T-helper 2 cell treated with Interferon-gamma antibody and Interleukin-4, amounts not matched to agents 100 ng/mL and 5 ng/mL, for 36 hours (primary cell): Measurements from ENCODE around the gene BTNL3. TPM values are rescaled to one million over a fixed set of nuclear protein-coding genes. Genes with fewer than 3 reads are reported as not detected.
"Not testable (repeated sequence)": the region's sequence is repeated elsewhere in the genome, so short reads cannot be mapped to it uniquely, and the experiment has no call there.

Experiments
- intact Hi-C: fragments of 100-400 bp; cut with micrococcal nuclease; formaldehyde crosslinking; loops from one replicate; pipeline ENCODE4 v1.15.1; 2023
- total RNA-seq: library from RNA; stranded (reverse); gene quantifications from 2 replicates; pipeline ENCODE4 v1.2.3, GENCODE V29; 2022

The BTNL3 gene
- total RNA-seq, 1 donor from 2014 or later, result not detected

DNA sequence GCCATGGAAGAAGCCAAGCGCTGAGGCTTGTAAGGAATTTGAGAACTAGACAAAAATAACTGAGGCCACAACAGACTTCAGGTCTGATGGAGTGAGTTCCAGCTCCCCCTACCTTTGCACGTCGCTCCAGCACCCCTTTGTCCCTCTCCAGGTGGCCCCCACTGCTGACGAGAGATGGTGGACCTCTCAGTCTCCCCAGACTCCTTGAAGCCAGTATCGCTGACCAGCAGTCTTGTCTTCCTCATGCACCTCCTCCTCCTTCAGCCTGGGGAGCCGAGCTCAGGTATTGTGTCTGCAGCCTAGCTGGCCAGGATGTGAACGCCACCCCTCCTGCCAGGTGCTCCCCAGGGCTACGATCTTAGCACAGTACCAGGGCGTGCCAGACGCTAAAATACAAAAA is 56.7 kb downstream of the BTNL3 start:
- intact Hi-C loops, result no loop called here

DNA sequence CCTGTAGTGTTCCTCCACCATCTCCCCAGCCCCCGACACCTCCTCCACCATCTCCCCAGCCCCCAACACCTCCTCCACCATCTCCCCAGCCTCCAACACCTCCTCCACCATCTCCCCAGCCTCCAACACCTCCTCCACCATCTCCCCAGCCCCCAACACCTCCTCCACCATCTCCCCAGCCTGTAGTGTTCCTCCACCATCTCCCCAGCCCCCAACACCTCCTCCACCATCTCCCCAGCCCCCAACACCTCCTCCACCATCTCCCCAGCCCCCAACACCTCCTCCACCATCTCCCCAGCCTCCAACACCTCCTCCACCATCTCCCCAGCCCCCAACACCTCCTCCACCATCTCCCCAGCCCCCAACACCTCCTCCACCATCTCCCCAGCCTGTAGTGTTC is 57.2 kb downstream of the BTNL3 start:
- intact Hi-C loops, result not testable (repeated sequence)

DNA sequence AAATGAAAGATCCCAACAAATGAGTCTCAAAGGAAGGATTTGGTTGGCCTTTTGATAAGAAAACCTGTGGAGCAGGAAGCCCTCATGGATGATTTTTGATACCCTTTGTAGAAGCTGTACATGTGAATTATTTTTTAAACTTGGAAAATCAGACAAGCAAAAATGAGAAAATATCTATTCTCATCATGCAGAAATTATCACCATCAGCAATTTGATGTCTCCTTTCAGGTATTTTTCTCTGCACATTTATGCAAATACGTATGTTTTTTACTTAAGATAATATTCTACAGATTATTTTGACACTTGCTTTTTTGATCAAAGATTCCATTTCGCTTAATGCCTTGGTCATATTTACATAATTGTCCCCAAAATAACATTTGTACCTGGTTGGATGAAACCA is 58.6 kb downstream of the BTNL3 start:
- intact Hi-C loops, result no loop called here

DNA sequence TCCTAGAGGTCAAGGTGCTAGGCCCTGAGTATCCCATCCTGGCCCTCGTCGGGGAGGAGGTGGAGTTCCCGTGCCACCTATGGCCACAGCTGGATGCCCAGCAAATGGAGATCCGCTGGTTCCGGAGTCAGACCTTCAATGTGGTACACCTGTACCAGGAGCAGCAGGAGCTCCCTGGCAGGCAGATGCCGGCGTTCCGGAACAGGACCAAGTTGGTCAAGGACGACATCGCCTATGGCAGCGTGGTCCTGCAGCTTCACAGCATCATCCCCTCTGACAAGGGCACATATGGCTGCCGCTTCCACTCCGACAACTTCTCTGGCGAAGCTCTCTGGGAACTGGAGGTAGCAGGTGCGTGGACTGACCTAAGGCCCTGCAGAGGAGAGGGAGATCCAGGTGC is 59.3 kb downstream of the BTNL3 start:
- intact Hi-C loops, result no loop called here

DNA sequence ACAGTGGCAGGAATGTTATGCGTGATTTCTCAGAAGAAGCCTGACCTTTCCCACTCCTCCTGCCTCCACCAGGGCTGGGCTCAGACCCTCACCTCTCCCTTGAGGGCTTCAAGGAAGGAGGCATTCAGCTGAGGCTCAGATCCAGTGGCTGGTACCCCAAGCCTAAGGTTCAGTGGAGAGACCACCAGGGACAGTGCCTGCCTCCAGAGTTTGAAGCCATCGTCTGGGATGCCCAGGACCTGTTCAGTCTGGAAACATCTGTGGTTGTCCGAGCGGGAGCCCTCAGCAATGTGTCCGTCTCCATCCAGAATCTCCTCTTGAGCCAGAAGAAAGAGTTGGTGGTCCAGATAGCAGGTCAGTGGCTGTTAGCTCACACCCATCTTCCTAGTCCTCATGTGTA is 61.4 kb downstream of the BTNL3 start:
- intact Hi-C loops, result no loop called here

DNA sequence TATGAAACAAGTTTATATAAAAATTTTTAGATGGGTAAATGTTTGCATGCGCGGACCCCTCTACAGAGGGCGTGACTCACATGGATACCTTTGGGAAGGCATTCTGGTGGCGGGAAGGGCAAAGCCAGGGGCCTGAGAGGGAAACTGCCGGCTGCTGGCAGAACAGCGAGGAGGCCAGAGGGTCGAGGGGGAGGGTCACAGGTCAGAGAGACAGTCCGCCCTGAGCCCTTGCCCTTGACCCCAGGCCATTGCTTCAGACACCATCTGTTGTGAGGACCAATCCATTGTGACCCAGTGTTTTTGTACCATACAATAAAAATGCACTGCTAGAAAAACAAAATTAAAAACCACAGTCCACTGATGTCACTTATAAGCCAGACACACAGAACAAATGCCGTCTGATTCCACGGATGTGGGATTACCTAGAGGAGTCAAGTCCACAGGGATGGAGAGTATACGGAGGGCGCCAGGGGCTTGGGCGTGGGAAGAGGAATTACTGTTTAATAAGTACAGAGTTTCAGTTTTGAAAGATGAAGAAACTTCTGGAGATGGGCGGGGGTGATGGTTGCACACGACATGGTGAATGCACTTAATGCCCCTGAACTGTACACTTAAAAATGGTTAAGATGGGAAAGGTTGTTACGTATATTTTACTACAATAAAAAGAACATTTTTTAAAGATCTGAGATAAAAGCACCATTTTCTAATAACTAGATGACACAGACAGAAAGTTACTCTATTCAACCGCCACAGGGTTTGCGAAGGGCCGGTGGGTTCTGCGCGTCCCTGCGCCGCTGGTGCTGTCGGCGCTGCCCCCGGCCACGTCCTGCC is 63.4 kb downstream of the BTNL3 start:
- intact Hi-C loops, result no loop called here

DNA sequence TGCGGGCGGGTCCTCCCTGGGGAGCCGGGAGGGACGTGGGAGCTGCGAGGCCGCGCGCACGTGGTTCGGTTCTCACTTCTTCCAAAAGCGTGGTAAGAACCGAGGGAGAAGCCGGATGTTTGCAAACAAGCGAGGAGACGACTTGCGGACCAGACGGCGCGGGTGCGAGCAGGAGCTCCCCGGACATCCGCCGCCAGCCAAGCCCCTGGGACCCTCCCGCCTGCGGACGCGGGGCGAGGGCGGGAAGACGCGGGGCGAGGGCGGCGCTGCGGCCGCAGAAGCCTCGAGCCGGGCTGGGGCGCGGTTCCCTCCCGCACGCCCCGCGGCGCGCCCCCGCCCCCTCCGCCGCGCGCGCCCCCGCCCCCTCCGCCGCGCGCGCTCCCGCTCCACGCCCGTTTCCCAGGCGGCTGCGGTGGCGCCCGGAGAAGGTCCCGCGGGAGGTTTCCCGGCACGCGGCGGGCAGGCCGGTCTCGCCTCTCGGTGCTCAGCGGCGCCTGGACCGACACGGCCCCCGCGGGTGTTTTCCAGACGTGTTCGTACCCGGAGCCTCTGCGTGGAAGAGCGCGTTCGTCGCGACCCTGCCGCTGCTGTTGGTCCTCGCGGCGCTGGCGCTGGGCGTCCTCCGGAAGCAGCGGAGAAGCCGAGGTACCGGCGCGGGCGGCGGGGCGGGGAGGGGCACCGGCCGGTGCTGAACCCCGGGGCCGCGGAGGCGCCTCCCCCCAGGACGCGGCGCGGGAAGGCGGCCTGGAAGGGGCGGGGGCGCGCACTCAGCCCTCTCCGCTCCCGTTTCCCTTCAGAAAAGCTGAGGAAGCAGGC is 64.2 kb downstream of the BTNL3 start:
- intact Hi-C loops, result no loop called here

DNA sequence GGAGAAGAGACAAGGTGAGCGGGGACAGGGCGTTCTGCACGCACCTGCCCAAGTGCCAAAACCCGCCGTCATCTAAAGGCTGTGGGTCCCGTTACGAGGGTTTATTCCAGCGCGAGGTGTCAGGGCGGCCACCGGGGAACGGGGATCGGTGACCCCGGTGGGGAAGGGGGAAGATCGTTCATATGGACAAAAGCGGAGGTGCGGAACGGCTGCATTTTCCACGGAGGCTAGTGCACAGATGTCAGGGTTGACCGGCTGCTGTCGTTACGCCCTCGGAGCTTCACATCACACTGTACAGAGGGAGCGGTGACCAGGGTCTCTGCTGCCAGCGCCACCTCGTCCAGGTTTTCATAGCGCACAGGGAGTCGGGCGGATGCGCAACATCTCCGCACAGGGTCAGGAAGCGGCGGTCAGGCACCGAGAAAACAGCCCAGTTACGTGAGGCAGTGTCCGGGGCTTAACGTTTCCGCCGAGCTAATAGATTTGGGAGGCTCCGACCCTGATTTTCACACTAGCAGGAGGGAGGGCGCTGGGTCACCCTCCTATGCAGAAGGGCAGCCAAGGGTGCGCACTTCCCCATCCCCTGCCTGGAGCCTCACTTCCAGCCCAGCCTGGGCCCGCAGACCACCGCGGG is 65.0 kb downstream of the BTNL3 start:
- intact Hi-C loops, result no loop called here

DNA sequence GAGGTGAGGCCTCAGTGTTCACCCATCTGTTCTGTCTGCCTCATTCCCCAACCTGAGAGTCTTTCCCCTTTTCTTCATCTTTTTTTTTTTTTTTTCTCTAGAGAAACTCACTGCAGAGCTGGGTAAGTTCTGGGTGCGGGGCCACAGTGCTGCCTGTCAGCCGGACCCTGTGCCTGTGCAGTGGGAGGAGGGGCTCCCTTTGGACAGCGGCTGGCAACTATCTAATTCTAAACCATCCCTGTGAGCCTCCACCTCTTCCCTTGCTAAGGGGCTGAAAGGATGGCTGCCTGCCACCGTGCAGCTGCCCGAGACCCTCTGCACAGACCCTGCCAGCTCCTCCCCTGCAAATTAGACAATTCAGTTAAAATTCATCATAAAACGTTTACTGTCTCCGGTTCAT is 65.5 kb downstream of the BTNL3 start:
- intact Hi-C loops, result no loop called here

DNA sequence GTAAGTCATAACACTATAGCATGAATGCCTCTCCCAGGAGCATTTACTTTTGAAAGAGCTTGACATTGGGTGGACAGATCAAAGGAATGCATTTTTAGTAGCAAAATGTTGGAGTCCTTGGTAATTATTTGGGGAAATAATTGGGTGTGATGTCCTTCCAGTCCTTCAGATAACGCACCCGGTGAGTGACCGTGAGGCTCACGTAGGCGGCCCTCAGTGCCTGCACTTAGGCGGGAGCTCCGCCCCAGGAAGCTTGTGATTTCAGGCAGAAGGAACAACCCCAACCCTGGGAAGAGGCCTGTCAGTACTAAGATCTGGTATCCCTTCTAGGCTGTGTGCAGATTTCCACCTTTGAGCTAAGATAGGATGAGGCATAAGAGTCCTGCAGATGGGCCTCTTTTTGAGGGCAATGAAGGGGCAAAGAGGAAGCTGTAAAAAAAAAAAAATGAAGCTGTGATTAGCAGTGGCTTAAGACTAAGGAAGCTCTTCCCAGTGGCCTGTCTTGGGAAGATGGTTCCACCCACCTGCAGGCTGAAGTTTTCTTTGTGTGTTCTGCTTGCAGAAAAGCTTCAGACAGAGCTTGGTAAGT is 66.3 kb downstream of the BTNL3 start:
- intact Hi-C loops, result no loop called here

Other genes with a start within 250 kb of the BTNL3 start
- not detected in 2 replicates for gene OR2Y1, start 248.8 kb upstream of the BTNL3 start, total RNA-seq
- gene MGAT1, start 186.0 kb upstream of the BTNL3 start, total RNA-seq, result 124 and 126 TPM in 2 replicates
- 26.9 and 29.2 TPM in 2 replicates for gene ZFP62, start 127.6 kb upstream of the BTNL3 start, total RNA-seq
- not detected in 2 replicates for gene BTNL8, start 89.7 kb upstream of the BTNL3 start, total RNA-seq
- not detected in 2 replicates for gene BTNL9, start 51.4 kb downstream of the BTNL3 start, total RNA-seq
- not detected in 2 replicates for gene OR2V1, start 142.3 kb downstream of the BTNL3 start, total RNA-seq
- not detected in 2 replicates for gene OR2V2, start 158.7 kb downstream of the BTNL3 start, total RNA-seq
- gene TRIM7, start 216.3 kb downstream of the BTNL3 start, total RNA-seq, result 0.66 and 1.0 TPM in 2 replicates
- 34.6 and 38.5 TPM in 2 replicates for gene TRIM41, start 234.4 kb downstream of the BTNL3 start, total RNA-seq